ENCODE data around the gene PHKA1. TPM values are rescaled to one million over a fixed set of nuclear protein-coding genes. Genes with fewer than 3 reads are reported as not detected.
"Not testable (repeated sequence)": the region's sequence is repeated elsewhere in the genome, so short reads cannot be mapped to it uniquely, and the experiment has no call there.

Gene PHKA1
- total RNA-seq = 12.9 to 13.6 TPM (median 13.0 TPM) in 3 replicates

DNA sequence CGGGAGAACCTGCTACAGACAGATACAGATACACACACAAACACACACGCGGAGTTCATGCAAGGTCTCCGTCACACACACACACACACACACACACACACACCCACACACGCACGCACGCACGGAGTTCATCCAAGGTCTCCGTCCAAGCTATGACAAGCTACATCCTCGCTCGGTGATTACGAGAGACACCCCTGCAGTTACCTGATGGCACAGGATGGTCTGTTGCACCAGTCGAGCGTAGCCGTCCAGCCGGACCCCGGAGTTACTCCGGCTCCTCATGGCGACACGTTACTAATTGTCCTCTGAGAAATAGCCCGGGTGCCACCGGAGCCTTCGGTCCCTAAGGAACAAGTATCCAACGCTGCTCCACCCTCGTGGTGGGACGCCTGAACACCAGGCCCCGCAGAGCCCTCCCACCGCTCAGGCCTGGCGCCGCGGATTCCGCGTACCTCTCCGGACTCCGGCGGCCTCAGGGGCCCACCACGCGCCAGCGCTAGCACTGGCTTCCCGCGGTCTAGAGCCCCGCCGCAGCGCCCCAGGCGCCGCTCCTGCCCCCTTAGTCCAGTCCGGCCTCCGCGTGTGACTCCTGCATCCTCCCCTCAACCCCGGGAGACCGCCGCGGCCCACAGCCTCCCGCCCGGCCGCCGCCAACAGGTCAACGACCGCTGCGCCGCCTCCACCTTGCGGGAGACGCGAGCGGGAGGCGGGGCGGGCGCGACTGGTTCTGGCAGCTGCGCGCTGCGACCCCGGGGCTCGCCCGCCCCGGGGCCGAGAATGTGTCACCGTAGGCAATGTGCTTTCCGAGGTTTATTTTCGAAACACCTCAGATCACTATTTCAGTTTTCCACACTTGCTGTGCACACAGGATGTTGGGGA, at the start of gene PHKA1:
TSS of gene PHKA1 (minus strand) at position 708 of the 879 bp plus-strand sequence. CDS start at position 282, 426 bp downstream.
- peaks cover 12% of the 10 kb centered on the region for H3K4me1 Mint-ChIP-seq
- peak within 1 kb of the TSS; percentile 93 for H3K27ac Mint-ChIP-seq
- peak; percentile 27 to 60 for DNase-seq (ENCODE audit: low spot score in 2 of 2, unreplicated experiment in 2 of 2)
- H3K27me3 Mint-ChIP-seq (ENCODE audit: low read depth); H3K36me3 Mint-ChIP-seq: not testable (repeated sequence)
- peak within 1 kb of the TSS; percentile 73 for H3K4me3 Mint-ChIP-seq
- H3K9me3 Mint-ChIP-seq = peaks cover 17% of the 10 kb centered on the region

- not testable (repeated sequence) for H3K27me3 Mint-ChIP-seq (ENCODE audit: low read depth); H3K27ac Mint-ChIP-seq; H3K36me3 Mint-ChIP-seq; H3K4me1 Mint-ChIP-seq; H3K4me3 Mint-ChIP-seq; DNase-seq (ENCODE audit: low spot score in 2 of 2, unreplicated experiment in 2 of 2); H3K9me3 Mint-ChIP-seq
Measured at GRCh38 chrX:72760454-72760853, 46.3 kb upstream of the PHKA1 start.

DNA sequence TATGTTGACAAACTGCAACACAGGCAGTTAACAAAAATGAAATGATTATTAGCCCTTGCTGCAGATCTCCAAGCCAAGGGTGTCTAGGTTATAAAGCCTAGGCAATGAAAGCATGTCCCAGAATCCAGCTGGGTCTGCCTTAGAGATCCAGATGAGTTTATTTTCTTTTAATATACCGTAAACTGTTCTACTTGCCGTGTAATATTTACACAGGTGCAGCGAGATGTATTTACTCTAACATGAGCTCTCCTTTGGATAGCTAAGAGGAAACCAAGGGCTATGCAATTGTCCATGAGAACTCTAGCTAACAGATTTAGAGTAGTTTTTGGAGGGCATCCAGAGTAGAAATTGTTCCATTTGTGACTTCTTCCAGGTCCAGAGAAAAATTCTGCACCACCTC, 34.4 kb upstream of the PHKA1 start:
- not testable (repeated sequence) for H3K27ac Mint-ChIP-seq; H3K27me3 Mint-ChIP-seq (ENCODE audit: low read depth); H3K36me3 Mint-ChIP-seq; H3K4me3 Mint-ChIP-seq; DNase-seq (ENCODE audit: low spot score in 2 of 2, unreplicated experiment in 2 of 2); H3K9me3 Mint-ChIP-seq; H3K4me1 Mint-ChIP-seq

DNA sequence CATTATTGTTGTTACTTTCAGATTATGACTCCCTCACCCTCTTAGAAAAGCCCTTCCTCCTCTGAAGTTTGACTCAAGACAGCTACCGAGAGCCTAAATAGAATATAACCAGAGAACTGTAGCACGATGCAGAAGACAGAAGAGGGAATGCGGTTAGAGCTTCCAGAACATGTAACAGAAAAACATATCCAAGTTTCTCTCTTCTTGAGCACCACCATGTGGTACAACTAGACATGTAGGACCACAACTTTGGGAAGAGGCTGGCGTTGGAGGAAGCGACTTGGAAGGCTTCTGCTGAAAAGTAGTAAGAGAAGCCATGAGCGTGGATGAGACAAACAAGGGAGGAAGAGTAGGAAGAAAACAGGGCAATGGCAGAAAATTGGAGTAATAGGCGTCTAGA, 31.4 kb upstream of the PHKA1 start:
- H3K4me1 Mint-ChIP-seq; DNase-seq (ENCODE audit: low spot score in 2 of 2, unreplicated experiment in 2 of 2); H3K27me3 Mint-ChIP-seq (ENCODE audit: low read depth); H3K36me3 Mint-ChIP-seq; H3K27ac Mint-ChIP-seq; H3K4me3 Mint-ChIP-seq; H3K9me3 Mint-ChIP-seq: not testable (repeated sequence)

GRCh38 chrX:72735561-72735960, 21.5 kb upstream of the PHKA1 start:
- peaks cover 5% of the 10 kb centered on the region for H3K4me1 Mint-ChIP-seq
- no peaks in the 10 kb centered on the region for H3K27me3 Mint-ChIP-seq (ENCODE audit: low read depth)
- DNase-seq (ENCODE audit: low spot score in 2 of 2, unreplicated experiment in 2 of 2) = no peak
- peaks cover 54% of the 10 kb centered on the region for H3K9me3 Mint-ChIP-seq
- TF ChIP-seq CTCF (IDR thresholded peaks at IDR 0.05; ENCODE audit: unreplicated experiment) = no peak
- H3K4me3 Mint-ChIP-seq = no peak overlapping the region
- no peak overlapping the region for H3K27ac Mint-ChIP-seq
- H3K36me3 Mint-ChIP-seq = no peaks in the 10 kb centered on the region

DNA sequence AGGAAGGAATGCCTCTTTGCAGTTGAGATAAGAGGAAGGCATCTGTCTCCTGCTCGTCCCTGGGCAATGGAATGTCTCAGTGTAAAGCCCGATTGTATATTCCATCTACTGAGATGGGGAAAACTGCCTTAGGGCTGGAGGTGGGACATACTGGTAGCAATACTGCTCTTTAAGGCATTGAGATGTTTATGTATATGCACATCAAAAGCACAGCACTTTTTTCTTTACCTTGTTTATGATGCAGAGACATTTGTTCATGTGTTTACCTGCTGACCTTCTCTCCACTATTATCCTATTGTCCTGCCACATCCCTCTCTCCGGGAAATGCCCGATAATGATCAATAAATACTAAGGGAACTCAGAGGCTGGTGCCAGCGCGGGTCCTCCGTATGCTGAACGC, 19.5 kb upstream of the PHKA1 start:
- H3K27ac Mint-ChIP-seq = peak overlapping the region; percentile 77
- peaks cover 54% of the 10 kb centered on the region for H3K9me3 Mint-ChIP-seq
- peak overlapping the region; percentile 15 for H3K4me3 Mint-ChIP-seq
- not testable (repeated sequence) for DNase-seq (ENCODE audit: low spot score in 2 of 2, unreplicated experiment in 2 of 2); H3K4me1 Mint-ChIP-seq; H3K27me3 Mint-ChIP-seq (ENCODE audit: low read depth); H3K36me3 Mint-ChIP-seq

GRCh38 chrX:72727846-72728245, 13.7 kb upstream of the PHKA1 start:
- peaks cover 9% of the 10 kb centered on the region for H3K4me1 Mint-ChIP-seq
- H3K27me3 Mint-ChIP-seq (ENCODE audit: low read depth) = no peaks in the 10 kb centered on the region
- no peak for DNase-seq (ENCODE audit: low spot score in 2 of 2, unreplicated experiment in 2 of 2)
- peaks cover 37% of the 10 kb centered on the region for H3K9me3 Mint-ChIP-seq
- no peak for TF ChIP-seq CTCF (IDR thresholded peaks at IDR 0.05; ENCODE audit: unreplicated experiment)
- H3K27ac Mint-ChIP-seq = no peak overlapping the region
- no peak overlapping the region for H3K4me3 Mint-ChIP-seq
- no peaks in the 10 kb centered on the region for H3K36me3 Mint-ChIP-seq

- Mint-ChIP-seq H3K9me3 (peaks cover 17% of the 10 kb centered on the region), H3K4me1 (peaks cover 12% of the 10 kb centered on the region), H3K27ac (no peak overlapping the region), H3K27me3 (ENCODE audit: low read depth) (no peaks in the 10 kb centered on the region), H3K4me3 (no peak overlapping the region), H3K36me3 (no peaks in the 10 kb centered on the region)
- TF ChIP-seq CTCF (IDR thresholded peaks at IDR 0.05; ENCODE audit: unreplicated experiment) = no peak
- DNase-seq (ENCODE audit: low spot score in 2 of 2, unreplicated experiment in 2 of 2) = no peak
Measured at GRCh38 chrX:72716766-72717165, 2.7 kb upstream of the PHKA1 start.
